ENCODE results near the gene SRGAP2C.
"Not testable (repeated sequence)": the region's sequence is repeated elsewhere in the genome, so short reads cannot be mapped to it uniquely, and the experiment has no call there.

SRGAP2C gene

GRCh38 chr1:121184290-121185127 is at the start of gene SRGAP2C, which contains the start of gene FAM72B:
Gene SRGAP2C, plus strand, starts transcription at chr1:121184975. Its CDS starts 2,472 bp downstream, at chr1:121187447.
Gene FAM72B, minus strand, starts transcription at chr1:121184340. Its CDS starts 851 bp downstream, at chr1:121183489.
- peak; percentile 86 for DNase-seq

DNA sequence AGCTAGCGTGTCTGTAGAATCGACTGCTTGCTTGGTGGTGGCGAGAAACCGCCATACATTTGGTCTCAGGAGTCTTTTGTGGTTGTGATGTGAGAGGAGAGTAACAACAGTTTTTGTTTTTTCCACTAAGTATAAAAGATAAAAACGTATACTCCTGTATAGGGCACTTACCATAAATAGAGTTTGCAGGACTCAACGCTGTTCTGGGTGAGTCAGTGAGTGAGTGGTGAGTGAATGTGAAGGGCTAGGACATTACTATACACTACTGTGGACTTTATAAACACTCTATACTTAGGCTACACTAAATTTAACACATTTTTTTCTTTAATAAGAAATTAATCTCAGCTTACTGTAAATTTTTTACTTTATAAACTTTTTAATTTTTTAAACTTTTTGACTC is 44.4 kb upstream of the SRGAP2C start:
- not testable (repeated sequence) for DNase-seq

DNA sequence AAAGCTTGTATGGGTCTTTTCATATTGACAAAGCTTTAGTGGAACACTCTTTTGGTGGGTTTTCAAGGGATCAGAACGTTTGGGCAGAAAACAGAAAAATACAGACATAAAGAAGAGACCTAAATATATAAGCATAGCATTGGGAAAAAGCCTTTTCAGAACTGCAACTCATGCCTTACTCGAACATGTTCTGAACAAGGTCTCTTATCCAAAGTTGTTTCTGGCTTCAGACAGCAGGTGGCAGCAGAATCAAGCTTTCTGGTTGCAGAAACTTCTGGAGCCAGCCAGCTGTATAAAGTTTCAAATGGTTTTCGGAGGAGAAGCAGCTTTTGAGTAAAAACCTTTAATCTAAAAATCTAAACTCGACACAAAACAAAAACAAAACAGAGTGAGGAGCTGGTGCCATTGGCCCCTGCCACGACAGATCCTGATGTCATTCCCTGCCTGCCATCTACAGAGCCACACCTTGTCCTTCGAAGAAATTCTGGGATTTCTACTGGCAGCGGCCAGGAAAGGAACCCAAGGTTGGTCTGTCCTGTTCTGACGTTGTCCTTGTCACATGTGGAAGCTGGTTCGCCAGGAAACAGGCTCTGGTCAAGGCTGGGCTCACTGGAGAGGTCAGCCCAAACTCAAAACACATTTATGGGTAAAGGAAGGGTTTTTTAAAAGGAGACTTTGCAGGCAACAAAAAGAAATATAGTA is 36.1 kb upstream of the SRGAP2C start:
- DNase-seq = not testable (repeated sequence)

DNA sequence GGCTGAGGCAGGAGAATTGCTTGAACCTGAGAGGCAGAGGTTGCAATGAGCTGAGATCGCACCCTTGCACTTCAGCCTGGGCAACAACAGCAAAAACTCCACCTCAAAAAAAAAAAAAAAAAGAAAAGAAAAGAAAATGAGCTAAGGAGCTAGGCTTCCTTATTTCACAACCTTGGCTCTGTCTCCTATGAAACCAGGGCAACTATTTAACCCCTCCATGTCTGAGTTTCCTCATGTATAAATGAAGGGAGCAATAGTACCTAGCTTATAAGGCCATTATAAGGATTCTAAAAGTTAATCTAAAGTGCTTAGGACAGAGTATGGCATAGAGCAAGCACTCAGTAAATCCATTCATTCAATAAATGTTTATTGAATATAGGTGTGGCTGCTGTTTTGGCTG is 33.5 kb upstream of the SRGAP2C start:
- DNase-seq = not testable (repeated sequence)

GRCh38 chr1:121152788-121153187 is 32.0 kb upstream of the SRGAP2C start:
- not testable (repeated sequence) for DNase-seq

DNA sequence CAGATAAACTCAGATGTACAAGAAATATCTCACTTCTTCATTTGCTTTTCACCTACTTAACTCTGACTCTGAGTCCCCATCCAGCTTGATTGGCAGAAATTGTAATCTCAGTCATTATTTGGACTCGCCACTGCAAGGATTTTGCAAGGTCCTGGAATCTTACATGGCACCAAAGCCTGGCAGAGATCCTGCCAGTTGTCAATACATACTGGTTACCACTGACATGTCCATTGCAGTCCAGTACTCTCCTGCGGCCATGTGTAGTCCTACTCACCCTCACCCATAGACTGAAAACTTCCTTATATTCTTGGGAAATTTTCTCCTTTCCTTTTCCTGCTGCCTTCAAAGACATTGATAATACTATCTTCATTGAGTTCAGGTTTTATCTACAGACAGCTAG is 30.0 kb upstream of the SRGAP2C start:
- not testable (repeated sequence) for DNase-seq

GRCh38 chr1:121155671-121156358 is 29.0 kb upstream of the SRGAP2C start:
- DNase-seq = not testable (repeated sequence)

GRCh38 chr1:121156958-121157603 is 27.7 kb upstream of the SRGAP2C start:
- DNase-seq = not testable (repeated sequence)

DNA sequence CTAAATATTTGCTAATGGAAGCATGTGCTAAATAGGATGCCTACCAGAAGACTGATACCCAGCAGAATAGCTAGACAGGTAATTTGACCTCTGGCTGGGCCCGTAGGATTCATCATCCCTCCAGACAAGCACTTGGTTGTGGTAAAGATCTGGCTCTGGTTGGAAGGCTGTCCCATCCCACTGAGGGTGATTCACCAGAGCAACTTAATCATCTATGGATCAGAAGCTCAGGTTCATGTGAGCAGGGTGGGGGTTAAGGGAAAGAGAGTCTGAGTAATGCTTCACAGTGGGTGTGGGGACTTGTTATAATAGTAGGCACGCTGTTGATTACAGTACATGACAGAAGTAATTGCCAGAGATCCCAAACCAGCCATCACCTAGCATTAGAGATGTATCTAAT is 27.2 kb upstream of the SRGAP2C start:
- not testable (repeated sequence) for DNase-seq

- not testable (repeated sequence) for DNase-seq
Observed at GRCh38 chr1:121160118-121160517, 24.7 kb upstream of the SRGAP2C start.

DNA sequence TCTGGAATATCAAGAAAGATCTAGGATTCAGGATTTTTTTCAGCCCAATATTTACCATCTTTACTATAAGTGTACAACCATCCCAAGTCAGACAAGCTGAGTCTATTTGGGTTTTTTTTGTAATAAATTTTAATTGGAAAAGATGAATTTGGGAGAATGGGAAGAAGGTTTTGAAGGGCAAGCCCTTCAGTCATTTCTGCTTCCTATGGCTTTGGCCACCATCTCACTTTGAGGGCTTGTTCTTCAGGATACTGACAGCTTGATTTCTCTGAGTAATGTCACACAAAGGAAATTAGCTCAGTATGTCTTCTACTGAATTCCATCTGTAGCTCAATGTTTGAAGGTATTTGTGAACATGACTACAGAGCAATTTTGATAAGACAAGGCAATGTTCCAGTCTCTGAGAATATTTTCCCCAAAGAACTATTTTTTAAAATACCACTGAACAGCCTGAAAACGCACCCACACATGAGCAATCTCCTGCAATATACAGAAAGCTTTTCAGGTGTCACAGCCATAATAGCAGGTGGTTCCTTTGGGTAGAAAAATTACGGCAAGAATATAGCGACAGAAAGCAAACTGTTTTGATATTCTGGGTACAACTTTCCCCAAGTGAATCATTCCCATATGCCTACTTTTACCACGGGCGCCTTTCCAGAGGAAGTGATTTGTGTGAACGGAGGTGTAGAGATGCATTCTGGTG is 23.4 kb upstream of the SRGAP2C start:
- DNase-seq = not testable (repeated sequence)

GRCh38 chr1:121163850-121164757 is 20.7 kb upstream of the SRGAP2C start:
- not testable (repeated sequence) for DNase-seq

GRCh38 chr1:121165296-121165695 is 19.5 kb upstream of the SRGAP2C start:
- DNase-seq = not testable (repeated sequence)

- DNase-seq = not testable (repeated sequence)
Observed at GRCh38 chr1:121167225-121167738, 17.5 kb upstream of the SRGAP2C start.

GRCh38 chr1:121168152-121168668 is 16.6 kb upstream of the SRGAP2C start:
- DNase-seq = not testable (repeated sequence)

- DNase-seq = not testable (repeated sequence)
Observed at GRCh38 chr1:121176649-121177048, 8.1 kb upstream of the SRGAP2C start.

DNA sequence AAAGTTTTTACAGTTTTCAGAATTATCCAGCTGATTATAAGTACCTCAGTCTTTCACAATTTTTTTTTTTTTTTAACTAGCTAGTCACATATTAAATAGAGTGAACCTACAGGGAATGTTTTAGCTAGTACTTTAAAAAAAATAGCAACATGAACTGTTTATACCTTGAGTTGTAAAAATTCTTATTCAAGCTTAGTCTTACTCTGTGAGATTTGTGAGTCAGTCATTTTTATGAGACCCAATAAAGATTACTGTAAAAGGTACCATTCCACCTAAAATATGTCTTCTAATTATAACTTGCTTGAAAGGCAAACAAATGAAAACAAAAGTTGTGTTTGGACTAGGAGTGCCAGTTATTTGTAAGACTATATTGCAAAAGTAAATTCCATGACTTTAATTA is 6.6 kb upstream of the SRGAP2C start:
- not testable (repeated sequence) for DNase-seq

GRCh38 chr1:121183867-121184266 is 908 bp upstream of the SRGAP2C start:
- not testable (repeated sequence) for DNase-seq

DNA sequence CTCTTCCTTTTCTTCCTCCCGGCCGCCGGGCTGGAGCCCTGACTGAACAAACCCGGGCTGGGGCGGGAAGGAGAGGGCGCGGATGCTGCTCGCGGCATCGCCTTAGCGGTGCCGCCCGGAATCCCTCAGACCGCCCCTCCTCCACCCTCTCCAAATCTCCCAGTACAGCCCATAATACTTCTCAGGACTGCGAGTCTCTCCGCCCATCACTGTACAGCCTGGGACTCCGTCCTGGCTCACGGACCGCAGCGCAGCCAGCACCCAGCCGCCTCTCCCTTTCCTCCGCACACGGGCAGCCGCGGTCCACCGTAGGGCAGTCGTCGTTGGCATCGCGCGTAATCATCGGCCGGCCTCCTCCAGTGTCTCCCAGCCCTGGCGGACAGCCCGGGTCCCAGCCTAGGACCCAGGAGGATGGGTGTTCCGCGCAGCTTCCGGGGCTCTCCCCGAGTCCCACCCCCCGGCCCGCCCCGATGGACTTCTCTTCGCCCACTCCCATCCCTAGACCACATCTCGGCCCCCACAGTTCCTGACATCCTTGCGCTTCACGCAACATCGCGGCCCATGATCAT is 449 bp downstream of the SRGAP2C start:
- DNase-seq = not testable (repeated sequence)

DNA sequence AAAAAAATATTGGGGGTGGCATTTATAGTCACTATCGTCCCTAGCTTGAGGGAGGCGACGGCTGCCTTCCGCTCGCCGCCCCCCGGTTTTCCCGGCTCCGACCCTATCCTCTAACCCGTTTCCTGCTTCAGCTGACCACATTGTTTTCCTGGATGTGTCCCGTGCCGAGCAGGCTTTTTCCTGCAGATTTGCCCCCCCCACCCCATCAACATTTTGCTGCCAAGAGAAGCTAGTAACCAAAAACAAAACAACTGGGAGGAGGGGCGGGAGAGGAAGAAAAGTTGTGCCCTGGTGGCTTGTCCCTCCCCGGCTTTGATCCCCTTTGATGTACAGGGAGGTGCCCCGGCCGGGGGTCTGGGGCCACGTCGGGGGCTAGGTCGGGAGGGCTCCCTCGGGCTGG is 1.4 kb downstream of the SRGAP2C start:
- not testable (repeated sequence) for DNase-seq

Measured in NCI-H2081 treated with DMSO at 0.1 percent for 48 hours (cell line).